H9 (cell line): ENCODE data around the gene IFT57. TPM values are rescaled to one million over a fixed set of nuclear protein-coding genes. Genes with fewer than 3 reads are reported as not detected.

Experiments used
- DNase-seq: peaks from one replicate; pipeline ENCODE4 v3.0.0-alpha.2; 2017
- H2AFZ ChIP-seq: one replicate; pipeline ENCODE4 v1.6.1; 2013; ENCODE audit warnings: mild to moderate bottlenecking, low read length, control low read depth, moderate library complexity
- H2AK5ac ChIP-seq: 2 replicates; pipeline ENCODE4 v1.6.1; 2013; ENCODE audit warnings: low read length, control low read depth, mixed read lengths; ENCODE audit not compliant: insufficient read length
- H2BK120ac ChIP-seq: one replicate; pipeline ENCODE4 v1.6.1; 2013; ENCODE audit warnings: low read depth, mild to moderate bottlenecking, low read length, control low read depth, inconsistent platforms; ENCODE audit not compliant: poor library complexity, severe bottlenecking
- H2BK12ac ChIP-seq: 2 replicates; pipeline ENCODE4 v1.6.1; 2013; ENCODE audit warnings: low read length, control low read depth, mixed read lengths, low read depth; ENCODE audit not compliant: insufficient read length
- H2BK15ac ChIP-seq: 2 replicates; pipeline ENCODE4 v1.6.1; 2013; ENCODE audit warnings: low read depth, low read length, control low read depth
- H2BK20ac ChIP-seq: one replicate; pipeline ENCODE4 v1.6.1; 2013; ENCODE audit warnings: low read depth, mild to moderate bottlenecking, low read length, control low read depth, inconsistent platforms; ENCODE audit not compliant: poor library complexity, severe bottlenecking
- H2BK5ac ChIP-seq: 2 replicates; pipeline ENCODE4 v1.6.1; 2013; ENCODE audit warnings: low read length, control low read depth, mixed read lengths; ENCODE audit not compliant: insufficient read length
- H3K14ac ChIP-seq: 2 replicates; pipeline ENCODE4 v1.6.1; 2013; ENCODE audit warnings: low read length, control low read depth; ENCODE audit not compliant: insufficient read depth
- H3K18ac ChIP-seq: 2 replicates; pipeline ENCODE4 v1.6.1; 2013; ENCODE audit warnings: low read depth, mild to moderate bottlenecking, mixed read lengths, low read length, control low read depth; ENCODE audit not compliant: insufficient read length
- H3K23ac ChIP-seq: 2 replicates; pipeline ENCODE4 v1.6.1; 2013; ENCODE audit warnings: low read length, control low read depth, mixed read lengths, low read depth; ENCODE audit not compliant: insufficient read length
- H3K23me2 ChIP-seq: 2 replicates; pipeline ENCODE4 v1.6.1; 2013; ENCODE audit warnings: low read depth, mild to moderate bottlenecking, mixed read lengths, low read length, control low read depth; ENCODE audit not compliant: insufficient read length, poor library complexity, severe bottlenecking
- H3K27ac ChIP-seq: 2 replicates; pipeline ENCODE4 v1.5.1; 2013; ENCODE audit warnings: low read length, control low read depth, mixed read lengths, low read depth; ENCODE audit not compliant: insufficient read length
- H3K27me3 ChIP-seq: 2 replicates; pipeline ENCODE4 v1.6.1; 2013; ENCODE audit warnings: low read length, control low read depth, inconsistent platforms; ENCODE audit not compliant: insufficient read depth
- H3K4ac ChIP-seq: 2 replicates; pipeline ENCODE4 v1.6.1; 2013; ENCODE audit warnings: low read depth, mild to moderate bottlenecking, control low read depth, inconsistent platforms, low read length, moderate library complexity
- H3K4me1 ChIP-seq: 2 replicates; pipeline ENCODE4 v1.6.1; 2013; ENCODE audit warnings: low read length, control low read depth, inconsistent platforms; ENCODE audit not compliant: insufficient read depth
- H3K4me2 ChIP-seq: 2 replicates; pipeline ENCODE4 v1.6.1; 2013; ENCODE audit warnings: low read length, control low read depth, mixed read lengths; ENCODE audit not compliant: insufficient read length, insufficient read depth
- H3K56ac ChIP-seq: 2 replicates; pipeline ENCODE4 v1.6.1; 2013; ENCODE audit warnings: low read depth, mild to moderate bottlenecking, mixed read lengths, low read length, control low read depth; ENCODE audit not compliant: insufficient read length
- H3K79me1 ChIP-seq: 2 replicates; pipeline ENCODE4 v1.6.1; 2013; ENCODE audit warnings: low read depth, mild to moderate bottlenecking, moderate library complexity, low read length, control low read depth, inconsistent platforms; ENCODE audit not compliant: insufficient read depth, poor library complexity, severe bottlenecking
- H3K79me2 ChIP-seq: 2 replicates; pipeline ENCODE4 v1.6.1; 2013; ENCODE audit warnings: low read length, control low read depth, inconsistent platforms; ENCODE audit not compliant: insufficient read depth
- H3K9ac ChIP-seq: 2 replicates; pipeline ENCODE4 v1.6.1; 2013; ENCODE audit warnings: low read length, control low read depth, mixed read lengths; ENCODE audit not compliant: insufficient read length; ENCODE audit errors: extremely low read depth
- H3K9me3 ChIP-seq: one replicate; pipeline ENCODE4 v1.6.1; 2013; ENCODE audit warnings: low read depth, low read length, inconsistent platforms; ENCODE audit not compliant: control insufficient read depth
- H3T11ph ChIP-seq: one replicate; pipeline ENCODE4 v1.6.1; 2013; ENCODE audit warnings: mild to moderate bottlenecking, low read length, control low read depth, inconsistent platforms
- H4K20me1 ChIP-seq: one replicate; pipeline ENCODE4 v1.6.1; 2013; ENCODE audit not compliant: control insufficient read depth, insufficient read length, insufficient read depth
- H4K5ac ChIP-seq: 2 replicates; pipeline ENCODE4 v1.6.1; 2013; ENCODE audit warnings: low read depth, mild to moderate bottlenecking, mixed read lengths, low read length, control low read depth; ENCODE audit not compliant: insufficient read length
- H4K8ac ChIP-seq: replicated peaks from 2 replicates; pipeline ENCODE4 v1.6.1; 2013; ENCODE audit warnings: low read length, control low read depth, mixed read lengths, low read depth; ENCODE audit not compliant: insufficient read length
- H4K91ac ChIP-seq: 2 replicates; pipeline ENCODE4 v1.6.1; 2013; ENCODE audit warnings: low read depth, mild to moderate bottlenecking, moderate library complexity, mixed read lengths, low read length, control low read depth; ENCODE audit not compliant: insufficient read length
- H3K27ac Mint-ChIP-seq, 3 experiments: 2 replicates in 2 of 3; 3 replicates in 1 of 3; pipeline ENCODE4 v1.8.0; 2020 to 2021; ENCODE audit warnings: mixed read lengths in 3 of 3, mild to moderate bottlenecking in 1 of 3, moderate library complexity in 1 of 3
- H3K27me3 Mint-ChIP-seq: 2 replicates; pipeline ENCODE4 v1.8.0; 2021; ENCODE audit warnings: low read depth, mild to moderate bottlenecking, moderate library complexity, mixed read lengths
- H3K36me3 Mint-ChIP-seq, 3 experiments: 2 replicates in 2 of 3; 3 replicates in 1 of 3; pipeline ENCODE4 v1.8.0; 2020 to 2021; ENCODE audit warnings: low read depth in 3 of 3, mixed read lengths in 3 of 3; ENCODE audit not compliant: insufficient read depth in 1 of 3
- H3K4me1 Mint-ChIP-seq, 2 experiments: 2 replicates each; pipeline ENCODE4 v1.8.0; 2020; ENCODE audit warnings: mixed read lengths in 2 of 2
- H3K4me3 Mint-ChIP-seq, 2 experiments: 2 replicates in 1 of 2; 3 replicates in 1 of 2; pipeline ENCODE4 v1.8.0; 2020 to 2021; ENCODE audit warnings: mild to moderate bottlenecking in 2 of 2, mixed read lengths in 2 of 2, moderate library complexity in 1 of 2
- H3K9me3 Mint-ChIP-seq, 2 experiments: 2 replicates in 1 of 2; 3 replicates in 1 of 2; pipeline ENCODE4 v1.8.0; 2020; ENCODE audit warnings: mild to moderate bottlenecking in 2 of 2, mixed read lengths in 2 of 2, moderate library complexity in 1 of 2
- CTCF ChIP-seq: fragments of 200-600 bp; sonication (generic); conservative IDR thresholded peaks from 3 replicates; pipeline ENCODE4 v1.8.0; 2021; ENCODE audit warnings: antibody characterized with exemption, mild to moderate bottlenecking
- WGBS: extraction: QIAGEN DNeasy Blood & Tissue Kit; methylation state at CpG from one replicate; pipeline ENCODE4 v1.1.7; 2013; ENCODE audit warnings: missing lambda C conversion rate, low lambda C conversion rate, mixed read lengths; ENCODE audit not compliant: insufficient read length; ENCODE audit errors: extremely low coverage; 5-methylcytosine and 5-hydroxymethylcytosine counted together
- total RNA-seq: library from RNA; stranded (reverse); gene quantifications from 2 replicates; pipeline ENCODE4 v1.2.1, GENCODE V29; 2021

IFT57 gene
- total RNA-seq, 1 experiment from 2014 or later: 21.4 TPM

- no peak for DNase-seq
- H4K5ac ChIP-seq: no peak overlapping the region
- no peak for TF ChIP-seq CTCF
- no peak overlapping the region for H3K18ac ChIP-seq
- H3K4me3 Mint-ChIP-seq: no peak overlapping the region
- H3K9me3 Mint-ChIP-seq: no peaks in the 10 kb centered on the region
- no peak overlapping the region for H3K56ac ChIP-seq
- H3K14ac ChIP-seq: no peak overlapping the region
- H2AFZ ChIP-seq: no peak overlapping the region
- H4K91ac ChIP-seq: no peak overlapping the region
- H2BK12ac ChIP-seq: no peak overlapping the region
- no peaks in the 10 kb centered on the region for H3K27me3 ChIP-seq
- H2BK5ac ChIP-seq: no peak overlapping the region
- H3K4me2 ChIP-seq: no peak overlapping the region
- H3K79me1 ChIP-seq: no peaks in the 10 kb centered on the region
- H3K4me1 Mint-ChIP-seq: no peaks in the 10 kb centered on the region
- no peak overlapping the region for H3K23ac ChIP-seq
- no peak overlapping the region for H3K27ac ChIP-seq
- no peak overlapping the region for H2BK20ac ChIP-seq
- H3K4ac ChIP-seq: no peak overlapping the region
- H3K9me3 ChIP-seq: no peaks in the 10 kb centered on the region
- H3K36me3 Mint-ChIP-seq: no peaks in the 10 kb centered on the region
- no peaks in the 10 kb centered on the region for H4K20me1 ChIP-seq
- no peak overlapping the region for H2BK15ac ChIP-seq
- H3K79me2 ChIP-seq: no peaks in the 10 kb centered on the region
- no peak overlapping the region for H3K9ac ChIP-seq
- H2AK5ac ChIP-seq: no peak overlapping the region
- no peak overlapping the region for H2BK120ac ChIP-seq
- H3T11ph ChIP-seq: no peak overlapping the region
- no peak overlapping the region for H4K8ac ChIP-seq
- no peaks in the 10 kb centered on the region for H3K27me3 Mint-ChIP-seq
- H3K4me1 ChIP-seq: no peaks in the 10 kb centered on the region
- no peak overlapping the region for H3K27ac Mint-ChIP-seq
- no peaks in the 10 kb centered on the region for H3K23me2 ChIP-seq
- WGBS: no CpG with 5 or more reads among the region's 4 CpGs
Measured at GRCh38 chr3:108251265-108251664, 29.0 kb upstream of the IFT57 start.
